A673 (cell line): Measurements from ENCODE around the gene EPS15. TPM values are rescaled to one million over a fixed set of nuclear protein-coding genes. Genes with fewer than 3 reads are reported as not detected.

Source experiments
- BruUV-seq: library from RNA; stranded (reverse); fragments of 400-500 nt; replicated peaks from 2 replicates; lab custom pipeline; 2021; lab: Mats Ljungman, UMichigan
- CTCF ChIA-PET: fragments of 300-600 bp; sonication (Branson Sonifier 250); formaldehyde crosslinking; loops from one replicate; lab custom pipeline; 2022; ENCODE audit warnings: antibody characterized with exemption; lab: Charles Lee
- POLR2A ChIA-PET: fragments of 300-600 bp; sonication (Branson Sonifier 250); formaldehyde crosslinking; loops from one replicate; lab custom pipeline; 2022; ENCODE audit warnings: antibody characterized with exemption; ENCODE audit not compliant: low non-redundant PET; lab: Charles Lee
- DNase-seq: peaks from one replicate; pipeline ENCODE4 v3.0.0-alpha.2; 2015; ENCODE audit warnings: low spot score
- H3K27ac ChIP-seq: fragments of 200-600 bp; sonication (generic); 2 replicates; pipeline ENCODE4 v1.5.1; 2016; ENCODE audit warnings: mixed run types, low read depth, mild to moderate bottlenecking, mixed read lengths, antibody characterized with exemption, low read length; ENCODE audit not compliant: poor library complexity, severe bottlenecking
- H3K27me3 ChIP-seq: fragments of 200-600 bp; sonication (generic); replicated peaks from 2 replicates; pipeline ENCODE4 v1.6.1; 2017; ENCODE audit warnings: mixed run types, low read depth, mild to moderate bottlenecking, mixed read lengths, antibody characterized with exemption, low read length; ENCODE audit not compliant: insufficient read depth, poor library complexity
- H3K36me3 ChIP-seq: fragments of 200-600 bp; sonication (generic); 2 replicates; pipeline ENCODE4 v1.6.1; 2016; ENCODE audit warnings: mixed run types, mild to moderate bottlenecking, mixed read lengths, antibody characterized with exemption, low read length; ENCODE audit not compliant: insufficient read depth, poor library complexity, severe bottlenecking
- H3K4me1 ChIP-seq: fragments of 200-600 bp; sonication (generic); 2 replicates; pipeline ENCODE4 v1.6.1; 2017; ENCODE audit warnings: mixed run types, mild to moderate bottlenecking, mixed read lengths, antibody characterized with exemption, low read length; ENCODE audit not compliant: insufficient read depth, poor library complexity, severe bottlenecking
- H3K4me3 ChIP-seq: fragments of 200-600 bp; sonication (generic); 2 replicates; pipeline ENCODE4 v1.5.1; 2016; ENCODE audit warnings: low read depth, mixed run types, mild to moderate bottlenecking, mixed read lengths, low read length; ENCODE audit not compliant: poor library complexity, severe bottlenecking
- H3K9me3 ChIP-seq: fragments of 200-600 bp; sonication (generic); 2 replicates; pipeline ENCODE4 v1.6.1; 2016; ENCODE audit warnings: mixed run types, low read depth, mild to moderate bottlenecking, mixed read lengths, antibody characterized with exemption, low read length; ENCODE audit not compliant: poor library complexity, severe bottlenecking
- CTCF ChIP-seq: fragments of 300-800, 200-600 bp; sonication (generic); conservative IDR thresholded peaks from 2 replicates; pipeline ENCODE4 v1.5.1; 2017; ENCODE audit warnings: low read depth, mild to moderate bottlenecking, antibody characterized with exemption, low read length, moderate library complexity, mixed read lengths
- EZH2 ChIP-seq: fragments of 200-600 bp; sonication (generic); IDR thresholded peaks from 2 replicates; pipeline ENCODE4 v1.6.1; 2017; ENCODE audit warnings: borderline replicate concordance, low read depth, mild to moderate bottlenecking, mixed read lengths, antibody characterized with exemption, low read length; ENCODE audit not compliant: poor library complexity, severe bottlenecking
- intact Hi-C: fragments of 100-400 bp; cut with micrococcal nuclease; formaldehyde crosslinking; loops from one replicate; pipeline ENCODE4 v1.10.0; 2022; ENCODE audit not compliant: unreplicated experiment
- total RNA-seq: library from RNA; stranded (reverse); gene quantifications from 2 replicates; pipeline ENCODE4 v1.2.3, GENCODE V29; 2021

EPS15 gene
- total RNA-seq, 1 experiment from 2014 or later = 50.6 TPM

GRCh38 chr1:51378871-51379270 is 140.2 kb downstream of the EPS15 start:
- no TSS peak for BruUV-seq
- no peak for DNase-seq
- Histone ChIP-seq H3K27me3 (no peaks in the 10 kb centered on the region), H3K4me3 (no peak overlapping the region), H3K9me3 (peaks cover 10% of the 10 kb centered on the region), H3K4me1 (no peaks in the 10 kb centered on the region), H3K36me3 (peaks cover 5% of the 10 kb centered on the region), H3K27ac (no peak overlapping the region)
- ChIA-PET POLR2A (no interaction called here), CTCF (no interaction called here)
- intact Hi-C loops = no loop called here
- TF ChIP-seq EZH2 (no peak), CTCF (no peak)

GRCh38 chr1:51373898-51374297 is 145.2 kb downstream of the EPS15 start:
- H3K4me3 ChIP-seq = no peak overlapping the region
- intact Hi-C loops = no loop called here
- no peak overlapping the region for H3K27ac ChIP-seq
- H3K27me3 ChIP-seq = no peaks in the 10 kb centered on the region
- H3K36me3 ChIP-seq = no peaks in the 10 kb centered on the region
- no peaks in the 10 kb centered on the region for H3K4me1 ChIP-seq
- no peak for DNase-seq
- BruUV-seq = no TSS peak
- no peaks in the 10 kb centered on the region for H3K9me3 ChIP-seq
- ChIA-PET POLR2A (no interaction called here), CTCF (no interaction called here)
- TF ChIP-seq EZH2 (no peak), CTCF (no peak)

GRCh38 chr1:51372561-51372960 is 146.5 kb downstream of the EPS15 start:
- ChIA-PET POLR2A (no interaction called here), CTCF (no interaction called here)
- intact Hi-C loops = no loop called here
- no peaks in the 10 kb centered on the region for H3K27me3 ChIP-seq
- no peak overlapping the region for H3K27ac ChIP-seq
- H3K4me3 ChIP-seq = no peak overlapping the region
- no peak for DNase-seq
- TF ChIP-seq EZH2 (no peak), CTCF (no peak)
- no peaks in the 10 kb centered on the region for H3K4me1 ChIP-seq
- no TSS peak for BruUV-seq
- H3K9me3 ChIP-seq = no peaks in the 10 kb centered on the region
- H3K36me3 ChIP-seq = no peaks in the 10 kb centered on the region
